HL-60 (cell line): ENCODE measurements around the gene ZNF486.

Experiments
- CTCF ChIP-seq: IDR thresholded peaks from one replicate; pipeline ENCODE4 v1.5.1; 2011; ENCODE audit warnings: low read length, control low read depth, inconsistent platforms; ENCODE audit not compliant: insufficient read depth
- REST ChIP-seq: IDR thresholded peaks from 2 replicates; pipeline ENCODE4 v1.6.1; 2012; ENCODE audit warnings: low read depth; ENCODE audit not compliant: insufficient replicate concordance

- TF ChIP-seq CTCF (no peak), REST (no peak)
These were observed 42.1 kb upstream of the ZNF486 start for GRCh38 chr19:20124879-20125278.
